Stimulated activated CD4-positive, alpha-beta T cell treated with anti-CD3 and anti-CD28 coated beads, Interleukin-1b, Interleukin-23, amount 100 ng/mL, for 1 hour (primary cell): ENCODE data around the gene RAD23B.
"Not testable (repeated sequence)": the region's sequence is repeated elsewhere in the genome, so short reads cannot be mapped to it uniquely, and the experiment has no call there.

Experiments
- DNase-seq, 2 donors: peaks; one replicate each; pipeline ENCODE4 v3.0.0-alpha.2; 2020; ENCODE audit warnings: low read depth in 2 of 2

Gene RAD23B

DNA sequence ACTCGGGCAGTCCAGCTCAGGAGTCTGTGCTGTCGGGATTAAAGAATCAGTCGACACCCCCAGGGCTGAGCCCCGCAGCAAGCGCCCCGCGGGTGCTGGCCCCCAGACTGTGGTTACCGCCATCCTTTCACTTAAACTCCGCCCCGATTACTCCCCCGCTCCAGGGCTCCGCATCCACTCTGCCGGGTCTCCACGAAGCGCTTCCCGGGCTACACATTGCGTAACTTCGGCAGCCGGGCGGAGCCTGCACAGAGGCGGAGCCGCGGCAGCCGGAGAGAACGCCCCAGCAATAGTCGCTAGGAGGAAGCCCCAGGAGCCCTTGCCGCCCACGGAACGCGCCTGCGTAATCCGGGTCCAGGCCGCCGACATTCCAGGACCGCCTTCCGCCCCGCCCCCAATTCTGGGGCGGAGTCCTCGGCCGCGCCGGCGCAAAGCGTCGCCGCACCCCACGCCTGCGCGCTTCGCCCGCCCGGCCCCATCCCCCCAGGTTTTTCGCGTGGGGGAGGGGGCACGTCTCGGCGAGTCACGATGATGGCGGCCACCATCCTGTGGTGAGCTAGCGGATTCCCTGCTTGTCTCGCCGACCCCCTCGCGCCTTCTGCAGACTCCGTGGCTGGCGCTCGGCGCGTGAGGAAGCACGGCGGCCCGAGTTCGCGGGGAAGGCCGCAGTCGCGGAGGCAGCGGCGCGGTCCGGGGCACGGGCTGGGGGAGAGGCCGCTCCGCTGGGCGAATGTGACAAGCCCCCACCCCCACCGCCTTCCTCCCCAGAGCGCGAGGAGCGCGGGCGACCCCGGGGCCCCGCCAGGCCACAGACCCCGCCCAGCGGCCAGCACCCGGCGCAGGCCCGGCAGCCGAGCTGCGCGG lies at the start of gene RAD23B:
Gene RAD23B, plus strand, starts transcription at position 521 of the 864 bp plus-strand sequence. CDS start 351 bp downstream, outside the sequence.
- DNase-seq: peak; percentile 97 to 98

DNA sequence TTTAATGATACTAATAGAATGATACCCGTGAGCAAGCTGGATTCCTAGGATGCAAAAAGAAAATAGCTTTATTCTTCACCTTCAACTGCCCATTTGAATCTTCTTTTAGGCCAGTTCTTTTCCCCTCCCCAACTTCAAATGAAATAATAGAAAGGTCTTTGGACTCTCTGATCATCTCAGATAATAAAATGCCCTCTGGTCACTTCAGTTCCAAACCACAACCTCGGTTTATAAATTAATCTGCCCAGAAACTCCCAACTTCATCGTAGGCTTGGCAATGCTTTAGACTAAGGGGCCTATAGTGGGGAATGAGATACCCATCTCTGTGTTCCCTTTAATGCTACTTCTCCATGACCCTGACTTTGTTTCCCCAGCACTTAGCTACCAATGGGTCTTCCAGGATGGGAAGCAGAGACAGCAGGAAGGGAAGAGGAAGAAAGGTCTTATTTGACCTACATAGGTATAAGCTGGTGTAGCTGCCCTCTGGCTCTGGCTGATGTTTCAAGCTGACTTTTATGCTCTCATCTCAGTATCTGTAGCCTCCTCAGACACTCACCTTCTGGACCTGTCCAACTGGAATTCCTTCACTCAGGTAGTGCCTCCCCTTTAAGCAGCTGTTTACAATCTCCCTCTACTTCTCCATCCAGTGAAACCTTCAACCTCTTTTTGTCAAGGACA lies 47.2 kb upstream of the RAD23B start:
- DNase-seq: no peak

DNA sequence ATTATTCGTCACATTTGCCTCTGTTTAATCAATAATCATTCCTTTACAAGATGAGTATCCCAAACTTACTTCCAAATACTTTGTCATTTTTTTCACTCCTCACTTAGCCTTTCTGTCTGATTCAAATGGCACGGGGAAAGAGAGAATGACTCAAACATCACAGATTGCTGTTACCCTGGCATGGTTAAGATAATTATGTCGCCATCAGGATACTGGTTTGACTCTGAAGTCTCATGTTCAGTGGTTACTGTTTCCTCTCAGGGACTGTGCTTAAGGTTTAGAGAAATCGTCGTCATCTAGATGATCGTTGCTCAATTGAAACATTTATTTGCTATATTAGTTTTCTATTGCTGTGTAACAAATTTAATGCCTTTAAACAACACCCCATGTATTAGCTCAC lies 45.2 kb upstream of the RAD23B start:
- DNase-seq: no peak

DNA sequence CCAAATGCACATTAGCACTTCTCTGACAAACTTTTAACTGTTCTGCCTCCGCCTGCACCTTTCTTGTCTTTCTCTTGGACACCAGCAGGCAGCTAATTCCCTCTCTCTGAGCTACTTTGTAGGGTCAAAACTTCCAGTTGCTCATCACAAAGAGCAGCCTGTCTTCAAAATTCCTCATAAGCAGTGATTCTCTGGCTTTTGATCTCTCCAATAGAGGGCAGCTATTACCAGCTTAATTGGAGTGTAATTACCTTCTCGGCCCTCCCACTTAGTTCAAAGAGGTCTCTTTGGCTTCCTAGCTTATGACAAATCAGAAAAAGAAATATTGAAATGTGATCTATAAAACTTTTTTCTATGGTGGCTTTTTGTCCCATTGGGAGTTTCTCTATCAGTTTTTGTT lies 43.6 kb upstream of the RAD23B start:
- no peak for DNase-seq

DNA sequence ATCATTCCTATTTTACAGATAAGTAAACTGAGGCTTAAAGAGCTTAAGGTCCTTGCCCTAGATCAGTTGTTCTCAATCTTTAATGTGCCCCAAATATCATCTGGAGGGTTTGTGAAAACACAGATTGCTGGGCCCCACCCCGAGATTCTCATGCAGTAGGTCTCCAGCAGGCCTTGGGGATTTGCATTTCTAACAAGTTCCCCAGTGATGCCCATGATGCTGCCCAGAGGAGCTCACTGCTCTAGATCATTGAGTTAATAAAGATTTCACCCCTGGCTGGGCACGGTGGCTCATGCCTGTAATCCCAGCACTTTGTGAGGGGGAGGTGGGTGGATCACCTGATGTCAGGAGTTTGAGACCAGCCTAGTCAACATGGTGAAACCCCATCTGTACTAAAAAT lies 42.8 kb upstream of the RAD23B start:
- DNase-seq: no peak

DNA sequence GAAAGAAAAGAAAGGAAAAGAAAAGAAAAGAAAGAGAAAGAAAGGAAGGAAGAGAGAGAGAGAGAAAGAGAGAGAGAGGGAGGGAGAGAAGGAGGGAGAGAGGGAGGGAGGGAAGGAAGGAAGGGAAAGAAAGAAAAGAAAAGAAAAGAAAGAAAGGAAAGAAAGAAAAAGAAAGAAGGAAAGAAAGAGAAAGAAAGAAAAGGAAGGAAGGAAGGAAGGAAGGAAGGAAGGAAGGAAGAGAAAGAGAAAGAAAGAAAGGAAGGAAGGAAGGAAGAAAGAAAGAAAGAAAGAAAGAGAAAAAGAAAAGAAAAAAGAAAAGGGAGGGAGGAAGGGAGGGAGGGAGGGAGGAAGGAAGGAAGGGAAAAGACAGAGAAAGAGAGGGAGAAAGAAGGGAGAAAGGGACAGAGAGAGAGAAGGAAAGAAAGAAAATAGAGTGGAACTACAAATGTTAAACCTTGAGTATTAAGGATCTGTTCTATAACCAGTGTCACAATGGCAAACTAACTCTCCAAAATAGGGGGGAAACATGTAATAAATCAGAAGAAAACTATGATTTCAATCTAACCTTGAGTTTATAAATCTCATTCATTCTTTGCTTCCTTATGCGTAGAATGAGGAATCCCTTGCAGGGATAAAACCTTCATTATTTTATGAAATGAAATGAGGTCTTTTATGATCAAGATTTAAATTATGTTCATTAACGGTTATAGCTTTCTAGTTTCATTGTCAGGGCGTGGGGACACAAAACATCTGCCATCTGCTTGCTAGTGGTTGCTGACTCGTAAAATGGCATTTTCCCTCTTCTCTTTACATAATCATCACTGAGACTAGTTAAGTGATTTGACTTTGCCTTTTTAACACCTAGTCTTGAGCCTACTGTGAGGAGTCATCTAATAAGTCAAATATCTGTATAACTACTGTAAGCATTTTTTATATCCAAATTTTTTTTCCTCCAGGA lies 40.7 kb upstream of the RAD23B start:
- no peak for DNase-seq

DNA sequence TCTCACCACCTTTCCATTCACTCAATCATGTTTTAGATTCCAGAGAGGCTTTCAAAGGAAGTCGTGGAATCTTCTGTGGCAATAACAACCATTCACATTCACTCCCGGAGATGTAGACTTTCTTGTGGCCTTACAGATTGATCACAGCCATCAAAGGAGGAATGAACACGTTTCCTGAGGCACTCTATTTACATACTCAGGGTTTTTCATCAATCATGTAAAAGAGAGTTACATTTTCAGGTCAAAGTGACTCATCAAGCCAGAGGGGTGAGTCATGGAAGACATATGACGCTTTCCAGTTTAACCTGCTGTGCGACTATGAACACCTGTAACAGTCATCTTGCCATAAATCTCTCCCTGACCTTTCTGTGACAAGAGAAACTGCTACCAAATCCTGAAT lies 39.3 kb upstream of the RAD23B start:
- peak in 1 of 2 donors; percentile 9 for DNase-seq

DNA sequence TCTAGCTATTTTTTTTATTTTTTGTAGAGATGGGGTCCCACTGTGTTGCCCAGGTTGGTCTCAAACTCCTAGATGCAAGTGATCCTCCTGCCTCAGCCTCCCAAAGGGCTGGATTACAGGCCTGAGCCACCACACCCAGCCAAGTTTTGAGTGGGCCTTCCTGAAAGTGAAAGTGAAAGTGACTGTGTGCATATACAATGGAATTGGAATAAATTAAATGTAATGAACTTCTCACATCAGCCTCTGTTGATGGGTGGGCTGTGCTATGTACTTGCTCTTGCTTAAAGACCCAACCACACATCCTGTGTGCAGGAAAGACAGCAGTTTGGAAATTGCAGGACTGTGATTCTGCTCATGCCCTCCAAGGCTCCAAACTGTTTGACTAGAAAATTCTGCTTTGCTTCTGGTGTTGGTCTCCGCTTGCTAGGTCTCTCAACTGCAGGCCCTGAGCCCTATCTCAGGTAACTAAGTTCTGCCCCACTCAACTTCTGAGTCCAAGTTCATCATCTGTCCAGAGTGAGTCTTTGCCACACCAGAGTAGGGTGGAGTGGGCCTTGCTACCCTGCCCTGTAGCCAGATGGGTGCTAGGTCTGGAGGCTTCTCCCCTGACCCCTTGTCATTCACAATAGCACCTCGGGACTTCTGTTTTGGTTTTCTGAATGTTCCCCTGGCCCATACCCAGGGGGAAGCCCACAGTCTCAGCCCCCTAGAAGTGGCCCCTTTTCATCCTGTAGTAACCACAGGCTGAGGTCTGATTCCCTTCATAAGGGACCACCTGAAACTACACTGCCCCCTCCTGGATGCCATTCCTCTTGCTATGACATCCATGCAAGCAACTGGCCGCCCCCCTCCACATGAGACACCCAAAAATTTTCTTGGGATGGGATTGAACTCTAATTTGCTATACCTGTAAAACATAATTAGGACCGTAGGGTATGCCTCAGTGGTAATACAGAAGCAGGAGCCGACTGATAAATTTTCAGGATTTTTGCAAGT lies 36.5 kb upstream of the RAD23B start:
- DNase-seq: no peak

DNA sequence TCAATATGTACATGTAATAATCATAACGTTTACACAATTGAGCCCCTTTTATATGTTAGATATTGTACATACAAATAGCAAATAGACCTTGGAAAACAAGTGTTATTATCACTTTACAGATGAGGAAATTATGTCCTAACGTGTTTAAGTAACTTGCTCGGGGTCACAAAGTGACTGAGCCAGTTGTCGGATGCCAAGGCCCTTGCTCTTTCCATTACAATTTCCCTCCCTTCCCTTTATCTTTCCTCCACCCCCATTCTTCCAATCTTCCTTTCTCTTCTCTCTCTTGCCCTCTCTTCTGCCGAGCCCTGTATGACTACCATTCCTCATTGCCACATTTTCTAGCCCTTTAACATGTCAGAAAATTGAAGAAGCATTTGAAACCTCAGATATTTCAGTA lies 34.4 kb upstream of the RAD23B start:
- no peak for DNase-seq

DNA sequence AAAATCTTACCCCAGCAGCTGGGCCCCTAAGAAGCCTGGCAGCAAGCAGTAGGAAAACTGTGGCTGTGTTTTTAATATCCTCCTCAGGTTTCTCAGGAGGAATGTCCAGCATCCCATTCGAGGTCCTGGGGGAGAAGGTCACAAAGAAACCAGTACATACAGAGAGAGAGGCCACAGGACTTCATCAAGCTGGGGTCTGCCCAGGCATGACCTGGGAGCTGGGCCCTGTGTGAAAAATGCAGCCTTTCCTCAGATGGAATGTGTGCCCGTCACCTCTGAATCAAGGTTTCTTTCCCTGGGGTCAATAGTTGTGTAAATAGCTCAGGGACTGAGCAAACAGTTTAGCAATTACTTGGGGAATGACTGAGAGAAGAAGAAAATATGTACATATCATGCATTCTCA lies 33.9 kb upstream of the RAD23B start:
- no peak for DNase-seq

DNA sequence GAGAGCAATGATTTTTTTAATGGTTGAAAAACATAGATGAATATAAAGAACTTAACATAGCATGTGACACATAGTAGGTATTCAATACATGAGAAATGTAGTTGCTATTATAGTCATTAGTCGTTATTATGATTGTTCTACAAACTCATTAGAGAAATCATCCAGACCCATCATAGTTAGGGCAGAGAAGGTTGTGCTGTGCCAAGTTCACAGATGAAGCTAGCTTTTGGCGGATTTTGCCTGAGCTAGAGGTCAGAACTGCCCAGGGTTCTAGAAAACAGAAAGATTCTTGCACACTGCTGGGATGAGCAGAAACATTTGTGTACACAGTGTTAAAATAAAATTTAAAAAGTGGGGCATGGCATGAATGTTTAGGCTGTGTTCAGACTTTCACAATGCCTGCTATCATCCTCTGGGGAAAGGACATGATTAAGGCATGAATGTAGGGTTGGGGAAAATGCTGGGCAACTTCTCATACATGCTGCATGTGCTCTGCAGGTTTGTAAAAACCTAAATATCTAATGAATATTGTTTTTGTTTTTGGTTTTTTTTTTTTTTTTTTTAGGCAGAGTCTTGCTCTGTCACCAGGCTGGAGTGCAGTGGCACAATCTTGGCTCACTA lies 33.3 kb upstream of the RAD23B start:
- no peak for DNase-seq

DNA sequence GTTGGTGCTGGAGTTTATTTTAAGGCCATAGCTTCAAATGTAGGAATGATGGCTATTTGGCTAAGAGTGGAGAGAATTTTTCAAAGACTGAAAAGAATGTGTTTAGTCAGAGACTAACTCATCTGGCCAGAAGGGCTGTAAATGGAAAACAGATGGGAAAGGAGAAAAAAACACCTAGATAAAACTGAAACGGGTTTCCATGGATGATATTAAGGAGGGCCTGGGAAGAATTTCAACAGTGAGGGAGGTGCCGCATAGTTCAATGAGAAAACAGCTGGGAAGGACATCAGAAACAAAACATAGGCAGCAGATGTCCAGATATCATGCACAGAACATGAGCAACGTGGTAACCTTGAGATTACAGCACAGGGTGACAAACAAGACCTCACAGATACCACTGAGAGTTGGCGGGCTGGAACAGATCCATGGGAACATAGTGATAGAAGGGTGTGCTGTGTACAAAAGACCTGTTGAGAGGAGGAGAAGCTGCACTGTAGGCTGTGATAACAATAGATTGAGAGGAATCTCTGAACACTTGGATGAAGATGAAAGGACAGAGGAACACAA lies 31.2 kb upstream of the RAD23B start:
- DNase-seq: no peak

DNA sequence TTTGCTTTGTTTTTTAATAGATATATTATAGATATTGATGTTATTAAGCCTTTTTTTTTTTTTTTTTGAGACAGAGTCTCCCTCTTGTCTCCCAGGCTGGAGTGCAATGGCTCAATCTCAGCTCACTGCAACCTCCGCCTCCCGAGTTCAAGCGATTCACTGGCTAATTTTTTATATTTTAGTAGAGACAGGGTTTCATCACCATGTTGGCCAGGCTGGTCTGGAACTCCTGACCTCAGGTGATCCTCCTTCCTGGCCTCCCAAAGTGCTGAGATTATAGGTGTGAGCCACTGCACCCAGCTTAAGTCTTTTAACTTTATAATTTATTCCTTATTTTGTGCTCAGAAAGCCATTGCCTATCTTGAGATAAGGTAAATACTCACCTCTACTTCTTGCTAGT lies 24.2 kb upstream of the RAD23B start:
- no peak for DNase-seq

DNA sequence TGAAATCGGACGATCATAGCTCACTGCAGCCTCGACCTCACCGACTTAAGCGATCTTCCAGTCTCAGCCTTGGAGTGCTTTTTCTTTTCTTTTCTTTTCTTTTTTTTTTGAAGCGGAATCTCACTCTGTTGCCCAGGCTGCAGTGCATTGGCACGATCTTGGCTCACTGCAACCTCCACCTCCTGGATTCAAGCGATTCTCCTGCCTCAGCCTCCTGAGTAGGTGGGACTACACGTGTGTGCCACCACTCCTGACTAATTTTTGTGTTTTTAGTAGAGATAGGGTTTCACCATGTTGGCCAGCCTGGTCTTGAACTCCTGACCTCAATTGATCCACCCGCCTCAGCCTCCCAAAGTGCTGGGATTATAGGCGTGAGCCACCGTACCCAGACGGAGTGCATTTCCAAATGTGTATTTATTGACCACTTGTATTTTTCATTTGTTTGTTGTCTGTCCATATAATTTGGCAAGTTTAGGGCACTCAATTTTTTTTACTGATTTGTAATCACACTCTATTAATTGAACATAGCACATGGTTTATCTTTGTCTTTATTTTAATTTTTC lies 23.2 kb upstream of the RAD23B start:
- not testable (repeated sequence) for DNase-seq

DNA sequence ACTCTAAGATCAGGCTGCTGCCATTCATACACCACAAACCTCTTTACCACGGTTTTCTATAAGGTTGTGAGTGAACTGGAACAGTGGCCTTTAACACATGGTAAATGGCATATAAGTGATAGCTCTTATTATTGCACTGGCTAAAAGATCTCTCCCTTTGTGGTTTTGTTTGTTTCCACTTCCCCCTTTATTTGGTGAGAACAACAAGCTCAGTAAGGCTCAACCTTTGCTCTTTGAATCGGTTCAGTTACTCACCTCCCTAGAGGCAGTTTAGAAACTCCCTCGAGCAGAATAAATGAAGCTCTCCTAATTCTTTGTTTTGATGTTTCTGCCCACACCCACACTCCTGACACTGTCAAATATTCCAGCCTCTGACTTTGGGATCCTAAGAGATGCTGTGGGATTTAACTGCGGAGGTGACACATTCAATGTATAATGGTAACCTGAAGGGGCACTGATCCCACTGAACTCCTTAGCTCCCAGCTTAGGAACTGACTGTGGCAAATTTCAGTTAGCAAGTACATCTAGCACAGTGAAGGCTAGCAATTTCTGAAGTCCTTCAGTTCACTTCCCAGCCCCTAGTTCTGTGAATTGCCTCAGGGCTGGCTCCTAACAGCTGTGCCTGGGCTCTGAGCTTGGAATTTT lies 22.5 kb upstream of the RAD23B start:
- no peak for DNase-seq

DNA sequence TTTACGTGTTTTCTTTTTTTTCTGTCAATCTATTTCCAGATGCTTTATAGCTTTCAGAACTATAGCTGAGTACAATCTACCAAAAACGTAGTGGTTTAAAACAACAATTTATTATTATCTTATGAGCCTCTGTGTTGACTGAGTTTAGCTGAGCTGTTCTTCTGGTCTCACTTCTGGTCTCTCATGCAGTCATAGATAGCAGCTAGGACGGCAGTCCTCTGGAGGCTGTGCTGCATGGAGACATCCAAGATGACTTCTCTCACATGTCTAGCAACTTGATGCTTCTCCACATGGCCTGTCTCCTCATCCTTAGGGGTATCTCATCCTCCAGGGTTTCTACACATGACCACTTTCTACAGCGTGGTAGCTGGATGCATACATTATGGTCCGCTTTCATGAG lies 22.0 kb upstream of the RAD23B start:
- no peak for DNase-seq

DNA sequence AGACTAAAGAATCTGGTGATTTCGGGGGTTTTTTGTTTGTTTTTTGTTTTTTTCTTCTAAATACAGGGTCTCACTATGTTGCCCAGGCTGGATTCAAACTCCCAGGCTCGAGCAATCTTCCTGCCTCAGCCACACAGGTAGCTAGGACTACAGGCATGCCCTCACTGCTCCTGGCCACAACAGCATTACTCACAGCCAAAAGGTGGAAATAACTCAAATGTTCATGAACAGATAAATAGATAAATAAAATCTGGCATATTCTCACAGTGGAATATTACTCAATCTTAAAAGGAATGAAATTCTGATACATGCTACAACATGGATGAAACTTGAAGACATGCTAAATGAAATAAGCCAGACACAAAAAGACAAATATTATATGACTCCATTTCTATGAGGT lies 19.8 kb upstream of the RAD23B start:
- no peak for DNase-seq

DNA sequence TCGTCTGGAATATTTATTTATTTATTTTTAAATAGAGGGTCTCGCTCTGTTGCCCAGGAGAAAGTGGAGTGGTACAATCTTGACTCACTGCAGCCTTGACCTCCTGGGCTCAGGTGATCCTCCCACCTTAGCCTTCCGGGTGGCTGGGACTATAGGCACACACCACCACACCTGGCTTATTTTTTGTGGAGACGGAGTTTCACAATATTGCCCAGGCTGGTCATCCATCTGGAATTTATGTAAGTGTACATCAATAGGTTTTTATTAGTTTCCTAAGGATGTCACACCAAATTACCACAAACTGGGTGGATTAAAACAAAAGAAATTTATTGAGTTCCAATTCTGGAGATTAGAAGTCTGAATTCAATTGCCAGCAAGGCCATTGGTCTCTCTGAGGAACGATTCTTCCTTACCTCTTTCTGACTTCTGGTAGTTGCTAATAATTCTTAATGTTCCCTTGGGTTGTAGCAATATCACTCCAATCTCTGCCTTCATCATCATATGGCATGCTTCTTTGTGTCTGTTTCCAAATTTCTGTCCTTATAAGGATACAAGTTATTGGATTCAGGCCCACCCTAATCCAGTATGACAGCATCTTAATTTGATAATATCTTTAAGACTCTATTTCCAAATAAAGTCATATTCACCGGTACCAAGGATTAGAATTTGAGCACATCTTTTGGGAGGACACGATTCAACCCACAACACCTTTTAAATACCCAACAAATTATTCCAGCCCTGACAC lies 16.3 kb upstream of the RAD23B start:
- no peak for DNase-seq

DNA sequence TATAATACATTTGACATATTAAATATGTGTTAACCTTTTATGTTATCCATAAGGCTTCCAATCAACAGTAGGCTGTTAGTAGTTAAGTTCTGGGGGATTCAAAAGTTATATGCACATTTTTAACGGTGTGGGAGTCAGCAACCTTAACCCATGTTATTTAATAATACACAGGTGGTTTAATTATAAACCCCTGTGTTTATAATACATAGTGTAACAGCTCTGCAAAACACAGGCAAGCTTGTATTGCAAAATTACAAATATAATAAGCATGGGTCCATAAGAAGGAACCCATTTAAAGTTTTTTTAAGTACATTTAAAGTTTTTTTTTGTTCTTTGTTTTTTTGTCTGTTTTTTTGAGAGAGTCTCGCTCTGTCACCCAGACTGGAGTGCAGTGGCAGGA lies 14.5 kb upstream of the RAD23B start:
- no peak for DNase-seq
